NK-92 (cell line): ENCODE data around the gene SLFN14.
"Not testable (repeated sequence)": the region's sequence is repeated elsewhere in the genome, so short reads cannot be mapped to it uniquely, and the experiment has no call there.

Experiments used
- DNase-seq: peaks from one replicate; lab custom pipeline; 2025; ENCODE audit not compliant: unreplicated experiment; lab: John Stamatoyannopoulos, UW

The SLFN14 gene

GRCh38 chr17:35523296-35523695 lies 37.3 kb downstream of the SLFN14 start:
- DNase-seq = no peak

GRCh38 chr17:35521654-35522256 lies 38.9 kb downstream of the SLFN14 start:
- DNase-seq = not testable (repeated sequence)

DNA sequence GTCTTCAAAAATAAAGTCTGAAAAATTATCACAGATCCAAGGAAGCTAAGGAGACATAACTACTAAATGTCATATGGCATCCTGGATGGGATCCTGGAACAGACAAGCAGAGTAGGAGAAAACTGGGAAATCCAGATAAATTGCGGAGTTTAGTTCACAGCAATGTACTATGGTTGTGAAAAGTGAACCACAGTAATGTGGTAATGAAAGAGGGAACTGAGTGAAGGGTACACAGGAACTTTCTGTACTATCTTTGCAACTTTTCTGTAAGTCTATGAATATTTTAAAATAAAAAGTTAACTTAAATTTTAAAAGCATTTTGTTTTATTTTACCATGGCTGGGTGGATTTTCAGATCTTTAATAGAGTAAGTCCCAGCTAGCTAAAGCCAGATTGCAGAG lies 39.5 kb downstream of the SLFN14 start:
- no peak for DNase-seq

- DNase-seq = no peak
These were observed 40.6 kb downstream of the SLFN14 start for GRCh38 chr17:35519906-35520442.

DNA sequence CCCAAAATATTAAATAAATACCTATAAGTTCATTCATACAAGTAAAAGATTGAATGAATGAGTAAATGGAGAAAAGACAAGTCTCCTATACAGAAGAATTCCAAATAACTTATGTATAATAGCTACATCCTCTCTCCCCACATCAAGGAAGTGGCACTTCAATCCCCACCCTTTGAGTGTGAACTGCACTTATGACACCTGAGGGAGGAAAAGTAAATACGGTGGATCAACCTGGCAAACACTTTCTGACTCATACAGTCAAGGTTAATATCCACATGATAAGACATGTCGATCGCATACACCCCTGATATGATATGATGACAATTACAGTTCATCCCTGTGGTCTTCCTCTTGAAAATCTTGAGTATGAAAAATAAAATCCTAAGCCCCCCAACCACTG lies 41.2 kb downstream of the SLFN14 start:
- DNase-seq = no peak

GRCh38 chr17:35518431-35518830 lies 42.2 kb downstream of the SLFN14 start:
- DNase-seq = not testable (repeated sequence)

DNA sequence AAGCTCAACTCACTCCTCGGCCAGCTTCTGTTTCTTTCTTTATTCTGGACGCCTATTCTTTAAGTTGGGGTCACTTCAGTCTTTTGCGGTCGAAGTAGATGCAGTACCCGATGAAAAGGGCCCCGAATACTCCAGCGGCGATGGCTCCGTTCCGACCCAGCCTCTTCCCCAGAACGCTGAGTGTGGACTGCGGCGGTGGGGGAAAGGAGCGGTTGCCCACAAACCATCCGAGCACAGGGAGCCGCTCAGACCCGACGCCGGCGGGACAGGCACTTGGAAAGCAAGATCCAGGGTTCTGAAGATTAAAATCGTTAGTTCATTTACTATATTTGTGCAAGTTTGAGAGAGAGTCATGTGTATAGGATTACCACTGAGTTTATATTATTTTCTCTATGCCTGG lies 45.6 kb downstream of the SLFN14 start:
- DNase-seq = no peak

DNA sequence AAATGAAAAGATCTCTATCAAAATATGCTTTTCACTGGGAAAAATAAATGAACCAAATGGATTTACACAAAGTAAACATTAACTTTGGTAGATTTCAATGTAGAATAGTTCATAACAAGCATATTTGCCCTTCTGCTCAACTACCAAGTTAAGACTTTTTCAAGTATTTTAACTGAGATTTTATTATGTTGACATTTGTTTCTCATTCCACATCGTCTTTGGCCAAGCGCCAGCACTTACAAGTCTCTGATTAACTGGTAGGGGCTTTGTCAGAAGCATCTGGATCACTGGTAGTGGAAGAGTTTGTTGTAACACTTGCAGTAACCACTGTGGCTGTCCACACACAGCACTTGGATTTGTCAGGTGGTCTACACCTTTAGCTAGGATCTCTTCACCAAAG lies 46.1 kb downstream of the SLFN14 start:
- DNase-seq = no peak
